Measurements from ENCODE around the gene MAD1L1.

DNA sequence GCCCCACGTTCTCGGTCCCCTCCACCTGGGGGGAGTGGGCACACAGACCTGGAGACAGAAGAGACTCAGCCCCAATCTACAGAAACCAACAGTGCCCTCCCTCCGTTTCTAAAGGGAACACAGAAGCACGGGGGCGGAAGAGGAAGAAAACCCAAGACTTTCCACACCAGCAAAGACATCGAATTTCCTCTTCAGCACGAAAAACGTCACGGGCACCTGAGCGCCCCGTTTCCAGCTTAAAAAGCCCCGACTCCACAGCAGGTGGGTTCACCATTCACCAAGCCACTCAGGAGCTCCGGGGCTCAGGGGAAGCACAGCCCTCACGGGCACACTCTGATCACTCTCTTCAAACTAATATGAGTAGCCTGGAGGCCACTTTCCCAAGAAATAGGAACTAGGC, 28.9 kb upstream of the MAD1L1 start:
- TF ChIP-seq, protein P1, sequence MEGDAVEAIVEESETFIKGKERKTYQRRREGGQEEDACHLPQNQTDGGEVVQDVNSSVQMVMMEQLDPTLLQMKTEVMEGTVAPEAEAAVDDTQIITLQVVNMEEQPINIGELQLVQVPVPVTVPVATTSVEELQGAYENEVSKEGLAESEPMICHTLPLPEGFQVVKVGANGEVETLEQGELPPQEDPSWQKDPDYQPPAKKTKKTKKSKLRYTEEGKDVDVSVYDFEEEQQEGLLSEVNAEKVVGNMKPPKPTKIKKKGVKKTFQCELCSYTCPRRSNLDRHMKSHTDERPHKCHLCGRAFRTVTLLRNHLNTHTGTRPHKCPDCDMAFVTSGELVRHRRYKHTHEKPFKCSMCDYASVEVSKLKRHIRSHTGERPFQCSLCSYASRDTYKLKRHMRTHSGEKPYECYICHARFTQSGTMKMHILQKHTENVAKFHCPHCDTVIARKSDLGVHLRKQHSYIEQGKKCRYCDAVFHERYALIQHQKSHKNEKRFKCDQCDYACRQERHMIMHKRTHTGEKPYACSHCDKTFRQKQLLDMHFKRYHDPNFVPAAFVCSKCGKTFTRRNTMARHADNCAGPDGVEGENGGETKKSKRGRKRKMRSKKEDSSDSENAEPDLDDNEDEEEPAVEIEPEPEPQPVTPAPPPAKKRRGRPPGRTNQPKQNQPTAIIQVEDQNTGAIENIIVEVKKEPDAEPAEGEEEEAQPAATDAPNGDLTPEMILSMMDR (IDR thresholded peaks at IDR 0.05), result no peak
- TF ChIP-seq, protein P2, sequence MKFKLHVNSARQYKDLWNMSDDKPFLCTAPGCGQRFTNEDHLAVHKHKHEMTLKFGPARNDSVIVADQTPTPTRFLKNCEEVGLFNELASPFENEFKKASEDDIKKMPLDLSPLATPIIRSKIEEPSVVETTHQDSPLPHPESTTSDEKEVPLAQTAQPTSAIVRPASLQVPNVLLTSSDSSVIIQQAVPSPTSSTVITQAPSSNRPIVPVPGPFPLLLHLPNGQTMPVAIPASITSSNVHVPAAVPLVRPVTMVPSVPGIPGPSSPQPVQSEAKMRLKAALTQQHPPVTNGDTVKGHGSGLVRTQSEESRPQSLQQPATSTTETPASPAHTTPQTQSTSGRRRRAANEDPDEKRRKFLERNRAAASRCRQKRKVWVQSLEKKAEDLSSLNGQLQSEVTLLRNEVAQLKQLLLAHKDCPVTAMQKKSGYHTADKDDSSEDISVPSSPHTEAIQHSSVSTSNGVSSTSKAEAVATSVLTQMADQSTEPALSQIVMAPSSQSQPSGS (CRISPR knock-in tag; IDR thresholded peaks at IDR 0.05; ENCODE audit: borderline replicate concordance, low read depth), result no peak
- TF ChIP-seq, protein P3, sequence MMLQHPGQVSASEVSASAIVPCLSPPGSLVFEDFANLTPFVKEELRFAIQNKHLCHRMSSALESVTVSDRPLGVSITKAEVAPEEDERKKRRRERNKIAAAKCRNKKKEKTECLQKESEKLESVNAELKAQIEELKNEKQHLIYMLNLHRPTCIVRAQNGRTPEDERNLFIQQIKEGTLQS (CRISPR knock-in tag; conservative IDR thresholded peaks at IDR 0.05), result no peak
- TF ChIP-seq, protein P4, sequence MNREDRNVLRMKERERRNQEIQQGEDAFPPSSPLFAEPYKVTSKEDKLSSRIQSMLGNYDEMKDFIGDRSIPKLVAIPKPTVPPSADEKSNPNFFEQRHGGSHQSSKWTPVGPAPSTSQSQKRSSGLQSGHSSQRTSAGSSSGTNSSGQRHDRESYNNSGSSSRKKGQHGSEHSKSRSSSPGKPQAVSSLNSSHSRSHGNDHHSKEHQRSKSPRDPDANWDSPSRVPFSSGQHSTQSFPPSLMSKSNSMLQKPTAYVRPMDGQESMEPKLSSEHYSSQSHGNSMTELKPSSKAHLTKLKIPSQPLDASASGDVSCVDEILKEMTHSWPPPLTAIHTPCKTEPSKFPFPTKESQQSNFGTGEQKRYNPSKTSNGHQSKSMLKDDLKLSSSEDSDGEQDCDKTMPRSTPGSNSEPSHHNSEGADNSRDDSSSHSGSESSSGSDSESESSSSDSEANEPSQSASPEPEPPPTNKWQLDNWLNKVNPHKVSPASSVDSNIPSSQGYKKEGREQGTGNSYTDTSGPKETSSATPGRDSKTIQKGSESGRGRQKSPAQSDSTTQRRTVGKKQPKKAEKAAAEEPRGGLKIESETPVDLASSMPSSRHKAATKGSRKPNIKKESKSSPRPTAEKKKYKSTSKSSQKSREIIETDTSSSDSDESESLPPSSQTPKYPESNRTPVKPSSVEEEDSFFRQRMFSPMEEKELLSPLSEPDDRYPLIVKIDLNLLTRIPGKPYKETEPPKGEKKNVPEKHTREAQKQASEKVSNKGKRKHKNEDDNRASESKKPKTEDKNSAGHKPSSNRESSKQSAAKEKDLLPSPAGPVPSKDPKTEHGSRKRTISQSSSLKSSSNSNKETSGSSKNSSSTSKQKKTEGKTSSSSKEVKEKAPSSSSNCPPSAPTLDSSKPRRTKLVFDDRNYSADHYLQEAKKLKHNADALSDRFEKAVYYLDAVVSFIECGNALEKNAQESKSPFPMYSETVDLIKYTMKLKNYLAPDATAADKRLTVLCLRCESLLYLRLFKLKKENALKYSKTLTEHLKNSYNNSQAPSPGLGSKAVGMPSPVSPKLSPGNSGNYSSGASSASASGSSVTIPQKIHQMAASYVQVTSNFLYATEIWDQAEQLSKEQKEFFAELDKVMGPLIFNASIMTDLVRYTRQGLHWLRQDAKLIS (CRISPR knock-in tag; IDR thresholded peaks at IDR 0.05; ENCODE audit: borderline replicate concordance), result no peak
- no peak for TF ChIP-seq TCF7 (CRISPR knock-in tag; IDR thresholded peaks at IDR 0.05; ENCODE audit: low read depth)
- TF ChIP-seq, protein P5, sequence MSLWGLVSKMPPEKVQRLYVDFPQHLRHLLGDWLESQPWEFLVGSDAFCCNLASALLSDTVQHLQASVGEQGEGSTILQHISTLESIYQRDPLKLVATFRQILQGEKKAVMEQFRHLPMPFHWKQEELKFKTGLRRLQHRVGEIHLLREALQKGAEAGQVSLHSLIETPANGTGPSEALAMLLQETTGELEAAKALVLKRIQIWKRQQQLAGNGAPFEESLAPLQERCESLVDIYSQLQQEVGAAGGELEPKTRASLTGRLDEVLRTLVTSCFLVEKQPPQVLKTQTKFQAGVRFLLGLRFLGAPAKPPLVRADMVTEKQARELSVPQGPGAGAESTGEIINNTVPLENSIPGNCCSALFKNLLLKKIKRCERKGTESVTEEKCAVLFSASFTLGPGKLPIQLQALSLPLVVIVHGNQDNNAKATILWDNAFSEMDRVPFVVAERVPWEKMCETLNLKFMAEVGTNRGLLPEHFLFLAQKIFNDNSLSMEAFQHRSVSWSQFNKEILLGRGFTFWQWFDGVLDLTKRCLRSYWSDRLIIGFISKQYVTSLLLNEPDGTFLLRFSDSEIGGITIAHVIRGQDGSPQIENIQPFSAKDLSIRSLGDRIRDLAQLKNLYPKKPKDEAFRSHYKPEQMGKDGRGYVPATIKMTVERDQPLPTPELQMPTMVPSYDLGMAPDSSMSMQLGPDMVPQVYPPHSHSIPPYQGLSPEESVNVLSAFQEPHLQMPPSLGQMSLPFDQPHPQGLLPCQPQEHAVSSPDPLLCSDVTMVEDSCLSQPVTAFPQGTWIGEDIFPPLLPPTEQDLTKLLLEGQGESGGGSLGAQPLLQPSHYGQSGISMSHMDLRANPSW (CRISPR knock-in tag; conservative IDR thresholded peaks at IDR 0.05; ENCODE audit: low read depth), result no peak
- TF ChIP-seq, protein P6, sequence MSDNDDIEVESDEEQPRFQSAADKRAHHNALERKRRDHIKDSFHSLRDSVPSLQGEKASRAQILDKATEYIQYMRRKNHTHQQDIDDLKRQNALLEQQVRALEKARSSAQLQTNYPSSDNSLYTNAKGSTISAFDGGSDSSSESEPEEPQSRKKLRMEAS (CRISPR knock-in tag; IDR thresholded peaks at IDR 0.05), result no peak
